DMS53 treated with DMSO at 0.1 percent for 48 hours (cell line): ENCODE measurements around the gene MXD1.
"Not testable (repeated sequence)": the region's sequence is repeated elsewhere in the genome, so short reads cannot be mapped to it uniquely, and the experiment has no call there.

Experiments used
- DNase-seq: peaks from one replicate; lab custom pipeline; 2025; ENCODE audit not compliant: unreplicated experiment; lab: John Stamatoyannopoulos, UW

The MXD1 gene

DNA sequence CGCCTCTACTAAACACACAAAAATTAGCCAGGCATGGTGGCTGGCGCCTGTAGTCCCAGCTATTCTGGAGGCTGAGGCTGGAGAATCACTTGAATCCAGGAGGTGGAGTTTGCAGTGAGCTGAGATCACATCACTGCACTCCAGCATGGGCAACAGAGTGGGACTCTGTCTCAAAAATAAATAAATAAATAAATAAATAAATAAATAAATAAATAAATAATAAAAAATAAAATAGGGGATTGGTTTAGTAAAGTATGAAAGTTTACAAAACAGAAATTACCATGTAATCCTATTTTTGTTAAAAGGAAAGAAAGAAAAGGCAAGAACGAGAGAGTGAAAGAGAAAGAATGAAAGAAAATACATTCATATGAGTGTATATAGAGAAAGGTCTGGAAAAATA, 35.8 kb downstream of the MXD1 start:
- not testable (repeated sequence) for DNase-seq

- DNase-seq = no peak
Measured at GRCh38 chr2:69952336-69953115, 37.6 kb downstream of the MXD1 start.

DNA sequence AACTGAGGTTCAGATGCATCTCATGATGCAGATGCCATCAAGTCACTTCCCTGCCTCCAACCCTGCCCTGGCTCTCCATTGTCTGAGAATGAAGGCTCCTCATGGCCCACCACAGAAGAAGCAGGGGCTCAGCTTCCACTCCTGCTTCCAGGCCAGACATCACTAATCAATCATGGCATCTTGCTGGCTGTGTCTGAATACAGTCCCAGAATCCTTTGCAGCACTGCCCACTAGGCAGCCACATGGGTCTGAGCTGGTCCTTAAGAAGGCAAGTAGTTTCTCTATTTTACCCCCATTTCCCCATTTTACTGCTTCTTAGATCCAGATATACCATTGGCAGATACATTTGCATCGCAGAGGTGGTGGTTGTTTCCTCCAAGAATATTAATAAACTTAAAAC, 39.2 kb downstream of the MXD1 start:
- no peak for DNase-seq

DNA sequence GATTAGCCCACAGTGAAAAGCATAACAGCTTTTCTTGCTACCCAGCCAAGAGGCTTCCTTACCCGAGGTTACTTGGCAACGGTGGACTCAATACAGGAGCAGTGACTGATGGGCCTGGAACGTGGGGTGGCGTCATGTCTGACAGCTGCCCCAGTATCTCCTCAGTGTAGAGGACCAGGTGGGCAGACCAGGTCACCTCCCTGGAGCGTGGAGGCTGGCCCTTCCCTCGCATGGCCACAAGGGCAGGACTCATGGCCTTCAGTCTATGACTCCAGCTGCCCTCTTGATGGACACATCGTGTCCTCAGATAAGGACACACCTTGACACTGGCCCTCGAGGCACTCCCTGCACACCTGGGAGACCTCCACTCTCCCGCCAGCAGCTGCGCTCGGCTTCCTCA, 40.1 kb downstream of the MXD1 start:
- no peak for DNase-seq

- DNase-seq = no peak
Measured at GRCh38 chr2:69956475-69956979, 41.6 kb downstream of the MXD1 start.

DNA sequence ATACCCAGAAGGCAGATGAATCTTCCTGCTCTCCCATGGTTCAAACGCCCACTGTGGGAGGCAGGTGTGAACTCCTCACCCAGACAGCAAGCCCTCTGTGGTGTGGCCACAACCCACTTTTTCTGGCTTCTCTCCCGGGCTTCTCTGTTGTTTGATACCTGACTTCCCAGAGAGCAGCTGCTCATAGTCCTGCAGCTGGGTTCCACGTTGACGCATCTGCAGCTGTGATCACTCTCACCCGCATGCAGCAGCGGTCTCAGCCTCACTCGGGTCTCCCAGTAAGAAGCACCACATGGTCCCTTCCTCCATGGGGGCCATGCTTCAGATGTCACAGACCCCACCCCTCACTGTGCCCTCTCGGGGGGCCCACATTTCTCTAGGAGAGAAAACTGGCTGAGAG, 43.1 kb downstream of the MXD1 start:
- DNase-seq = peak; percentile 9

GRCh38 chr2:69958480-69958879, 43.6 kb downstream of the MXD1 start:
- no peak for DNase-seq

DNA sequence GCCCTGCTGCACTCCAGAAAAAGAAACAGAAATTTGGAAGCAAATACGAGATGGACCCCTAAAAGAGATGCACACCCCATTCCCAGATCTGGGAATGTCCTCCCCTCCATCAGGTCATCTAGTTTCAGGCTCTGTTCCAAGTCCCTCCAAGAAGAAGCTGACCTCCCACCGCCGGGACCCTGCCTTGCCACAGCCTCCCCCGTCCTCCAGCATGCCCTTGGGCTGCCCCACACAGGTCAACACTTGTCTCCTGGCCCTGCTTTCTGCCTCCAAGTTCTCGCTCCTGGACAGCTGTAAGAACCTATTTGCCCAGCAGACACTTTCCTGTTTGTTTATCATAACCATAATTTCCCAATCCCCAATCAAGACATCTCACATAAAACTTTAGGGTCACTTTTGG, 44.5 kb downstream of the MXD1 start:
- no peak for DNase-seq

- DNase-seq = no peak
Measured at GRCh38 chr2:69960821-69961220, 45.9 kb downstream of the MXD1 start.

GRCh38 chr2:69961496-69961895, 46.6 kb downstream of the MXD1 start, which contains the start of gene ASPRV1:
Gene ASPRV1, minus strand, starts transcription at chr2:69961631. Its CDS starts 195 bp downstream, at chr2:69961436.
- DNase-seq = no peak

- no peak for DNase-seq
Measured at GRCh38 chr2:69962986-69963730, 48.2 kb downstream of the MXD1 start.

DNA sequence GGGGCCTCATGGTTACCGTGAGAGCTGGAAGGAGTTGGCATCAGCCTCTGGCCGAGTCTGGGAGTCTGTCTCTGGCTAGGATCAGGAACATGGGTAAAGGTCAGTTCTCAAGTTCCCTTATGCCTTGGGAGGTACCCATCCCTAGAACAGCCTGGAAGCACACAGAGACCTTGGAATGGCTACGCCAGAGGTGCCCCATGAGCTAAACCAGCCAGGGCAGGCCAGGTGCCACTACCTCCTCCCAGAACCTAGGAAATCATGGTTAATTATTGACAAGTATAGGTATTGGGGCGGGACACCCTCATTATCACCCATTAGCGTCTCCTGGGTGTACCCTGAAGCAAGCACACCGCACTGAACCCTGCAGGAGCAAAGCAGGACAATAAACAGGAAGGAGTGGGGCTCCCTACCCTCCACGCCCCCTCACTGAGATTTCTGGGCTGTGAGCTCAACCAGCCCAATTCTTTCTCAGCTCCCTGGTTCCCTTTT, 49.5 kb downstream of the MXD1 start:
- DNase-seq = no peak

DNA sequence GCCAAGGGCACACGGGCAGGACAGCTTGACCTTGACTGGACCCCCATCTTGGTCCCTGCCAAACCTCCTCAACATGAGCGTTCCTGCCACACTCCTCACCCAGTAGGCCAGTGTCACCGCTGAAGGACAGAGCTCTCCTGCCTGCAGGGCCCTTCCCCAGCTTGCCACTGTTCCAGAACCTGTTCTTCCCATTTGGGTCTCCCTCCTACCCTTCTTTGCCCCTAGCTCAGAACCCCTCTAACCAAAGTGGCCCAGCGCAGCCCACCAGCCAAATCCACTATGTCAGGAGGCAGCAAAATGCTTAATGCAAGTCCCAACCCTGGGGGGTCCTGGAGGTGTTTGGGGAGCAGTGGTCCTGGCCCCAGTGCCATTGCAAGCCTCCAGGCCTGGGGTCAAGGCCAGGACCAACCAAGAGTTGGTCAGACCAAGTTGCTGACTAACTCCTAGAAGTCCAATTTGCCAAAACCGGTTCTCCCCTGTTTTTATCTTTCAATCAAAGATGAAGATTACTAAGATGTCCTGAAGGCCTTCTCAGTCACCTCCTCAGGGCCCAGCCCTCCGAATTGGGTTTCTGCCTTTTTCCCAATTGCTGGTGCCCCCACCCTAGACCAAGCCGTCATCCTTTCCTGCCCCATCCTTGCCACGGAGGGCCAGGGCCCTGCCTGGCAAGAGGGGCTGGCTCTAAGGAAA, 51.0 kb downstream of the MXD1 start:
- no peak for DNase-seq

GRCh38 chr2:69966496-69966895, 51.6 kb downstream of the MXD1 start:
- DNase-seq = no peak

DNA sequence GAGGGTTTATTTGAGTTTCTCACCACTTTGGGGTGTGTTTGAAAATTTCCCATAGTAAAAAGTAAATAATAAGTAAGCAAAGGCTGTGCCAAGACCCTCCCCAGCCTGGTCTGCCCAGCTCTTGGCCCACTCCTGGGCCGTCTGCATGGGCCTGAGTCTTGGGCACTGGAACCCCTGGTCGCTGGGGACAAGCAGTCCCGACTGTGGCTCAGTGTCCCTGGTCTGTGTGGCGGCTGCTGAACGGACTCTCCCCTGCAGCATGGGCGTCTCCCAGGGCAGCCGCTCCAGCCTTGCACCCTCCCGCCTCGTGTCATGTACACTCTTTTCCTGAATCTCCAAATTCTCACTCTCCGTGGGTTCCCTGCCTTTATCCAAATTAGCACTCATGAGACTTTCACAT, 53.7 kb downstream of the MXD1 start:
- DNase-seq = no peak

GRCh38 chr2:69969126-69969983, 54.4 kb downstream of the MXD1 start:
- no peak for DNase-seq

DNA sequence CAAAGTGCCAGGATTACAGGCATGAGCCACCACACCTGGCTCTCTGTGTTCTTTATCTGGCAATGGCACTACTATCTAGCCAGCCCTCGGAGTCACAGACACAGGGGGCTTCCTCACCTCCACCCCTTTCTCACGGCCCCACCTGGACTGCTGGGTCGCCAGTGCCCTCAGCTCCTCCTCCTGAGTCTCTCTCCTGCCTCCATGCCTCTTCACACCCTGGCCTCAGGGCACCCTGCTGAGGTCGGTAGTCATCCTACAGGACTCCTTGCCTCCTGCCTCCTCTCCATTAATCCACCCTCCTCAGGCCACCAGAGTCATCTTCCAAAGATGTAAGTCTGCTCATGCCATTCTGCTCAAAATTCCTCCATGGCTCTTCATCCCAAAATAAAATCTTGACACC, 55.1 kb downstream of the MXD1 start:
- DNase-seq = no peak

- DNase-seq = no peak
Measured at GRCh38 chr2:69972822-69973221, 57.9 kb downstream of the MXD1 start.

DNA sequence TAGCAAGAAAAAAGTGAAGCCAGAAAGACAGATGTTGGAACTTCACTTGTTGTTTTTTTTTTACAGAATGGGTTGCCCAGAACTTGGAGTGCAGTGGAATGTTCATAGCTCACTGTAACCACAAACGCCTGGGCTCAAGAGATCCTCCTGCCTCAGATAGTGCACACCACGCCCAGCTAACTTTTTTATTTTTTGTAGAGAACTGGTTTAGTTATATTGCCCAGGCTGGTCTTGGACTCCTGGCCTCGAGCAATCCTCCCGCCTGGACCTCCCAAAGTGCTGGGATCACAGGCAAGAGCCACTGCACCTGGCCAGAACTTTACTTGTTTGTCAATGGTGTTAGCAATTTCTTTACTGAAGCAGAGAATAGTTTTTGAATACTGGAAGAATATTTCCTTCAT, 58.4 kb downstream of the MXD1 start:
- DNase-seq = no peak

DNA sequence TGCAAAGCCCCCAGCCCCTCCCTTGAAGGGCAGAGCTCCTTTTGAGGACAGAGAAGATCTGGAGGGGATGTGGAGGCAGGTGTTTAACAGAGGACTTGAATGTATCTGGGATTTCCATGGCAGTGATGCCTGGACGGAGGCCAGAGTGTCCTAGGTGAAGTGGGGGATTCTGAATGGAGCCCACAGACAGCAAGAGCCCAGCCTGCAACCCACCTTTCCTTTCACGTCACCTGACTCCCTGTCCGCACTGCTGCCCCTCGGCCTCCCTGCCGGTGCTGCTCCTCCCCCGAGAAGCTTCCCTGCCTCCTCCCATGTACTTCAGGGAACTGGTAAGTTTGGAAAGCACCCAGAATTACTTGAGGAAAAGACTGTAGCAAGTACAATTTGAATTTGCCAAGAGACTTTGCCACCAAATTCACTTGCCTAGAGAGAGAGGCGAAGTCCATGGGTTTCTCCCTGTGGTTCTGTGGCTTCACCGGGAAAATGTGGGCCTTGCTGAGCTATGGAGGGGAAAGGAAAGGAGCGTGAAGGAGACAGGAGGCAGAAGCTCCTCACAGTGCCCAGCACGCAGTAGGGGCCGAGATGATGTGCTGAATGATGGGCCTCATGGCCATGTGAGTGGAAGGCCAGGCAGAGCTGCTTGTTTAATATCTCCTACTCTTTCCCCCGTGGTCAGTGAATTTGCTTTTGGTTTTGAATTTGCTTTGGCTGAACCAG, 60.4 kb downstream of the MXD1 start:
- DNase-seq = no peak
